Suprapubic skin (tissue), 4 donors: ENCODE data around the gene MAG.

Source experiments
- EP300 ChIP-seq: sonication (generic); formaldehyde crosslinking; IDR thresholded peaks from one replicate; pipeline ENCODE4 v1.6.1; 2017; ENCODE audit warnings: antibody characterized with exemption
- POLR2AphosphoS5 ChIP-seq, 3 donors: sonication (generic); formaldehyde crosslinking; IDR thresholded peaks; one replicate each; pipeline ENCODE4 v1.6.1; 2017; ENCODE audit warnings: antibody characterized with exemption in 3 of 3
- TF ChIP-seq, protein P1 (sequence below), 2 donors: fragments of 200-600 bp in 1 of 2; fragments of 450-650 bp in 1 of 2; sonication (generic) in 1 of 2; IDR thresholded peaks; one replicate each; pipeline ENCODE4 v1.5.1; 2016 to 2019; ENCODE audit warnings: antibody characterized with exemption in 2 of 2, mild to moderate bottlenecking in 1 of 2, moderate library complexity in 1 of 2

GRCh38 chr19:35328851-35329285 is 36.9 kb downstream of the MAG start, which contains the start of gene CD22:
- TF ChIP-seq, protein P1, sequence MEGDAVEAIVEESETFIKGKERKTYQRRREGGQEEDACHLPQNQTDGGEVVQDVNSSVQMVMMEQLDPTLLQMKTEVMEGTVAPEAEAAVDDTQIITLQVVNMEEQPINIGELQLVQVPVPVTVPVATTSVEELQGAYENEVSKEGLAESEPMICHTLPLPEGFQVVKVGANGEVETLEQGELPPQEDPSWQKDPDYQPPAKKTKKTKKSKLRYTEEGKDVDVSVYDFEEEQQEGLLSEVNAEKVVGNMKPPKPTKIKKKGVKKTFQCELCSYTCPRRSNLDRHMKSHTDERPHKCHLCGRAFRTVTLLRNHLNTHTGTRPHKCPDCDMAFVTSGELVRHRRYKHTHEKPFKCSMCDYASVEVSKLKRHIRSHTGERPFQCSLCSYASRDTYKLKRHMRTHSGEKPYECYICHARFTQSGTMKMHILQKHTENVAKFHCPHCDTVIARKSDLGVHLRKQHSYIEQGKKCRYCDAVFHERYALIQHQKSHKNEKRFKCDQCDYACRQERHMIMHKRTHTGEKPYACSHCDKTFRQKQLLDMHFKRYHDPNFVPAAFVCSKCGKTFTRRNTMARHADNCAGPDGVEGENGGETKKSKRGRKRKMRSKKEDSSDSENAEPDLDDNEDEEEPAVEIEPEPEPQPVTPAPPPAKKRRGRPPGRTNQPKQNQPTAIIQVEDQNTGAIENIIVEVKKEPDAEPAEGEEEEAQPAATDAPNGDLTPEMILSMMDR (IDR thresholded peaks at IDR 0.05), result no peak
- TF ChIP-seq POLR2AphosphoS5 (IDR thresholded peaks at IDR 0.05) (no peak), EP300 (no peak)
